ENCODE results near the gene CDH2.

The CDH2 gene

GRCh38 chr18:28168725-28169124, 8.2 kb downstream of the CDH2 start:
- DNase-seq (ENCODE audit: low read depth, low spot score) = no peak

- no peak for DNase-seq (ENCODE audit: low read depth, low spot score)
Measured at GRCh38 chr18:28167835-28168349, 9.0 kb downstream of the CDH2 start.

- no peak for DNase-seq (ENCODE audit: low read depth, low spot score)
Measured at GRCh38 chr18:28164771-28165483, 12.0 kb downstream of the CDH2 start.

- no peak for DNase-seq (ENCODE audit: low read depth, low spot score)
Measured at GRCh38 chr18:28163201-28163775, 13.6 kb downstream of the CDH2 start.

- no peak for DNase-seq (ENCODE audit: low read depth, low spot score)
Measured at GRCh38 chr18:28161608-28162599, 15.0 kb downstream of the CDH2 start.

GRCh38 chr18:28159055-28159454, 17.9 kb downstream of the CDH2 start:
- DNase-seq (ENCODE audit: low read depth, low spot score) = no peak

GRCh38 chr18:28158083-28158581, 18.8 kb downstream of the CDH2 start:
- no peak for DNase-seq (ENCODE audit: low read depth, low spot score)

GRCh38 chr18:28153485-28154065, 23.4 kb downstream of the CDH2 start:
- no peak for DNase-seq (ENCODE audit: low read depth, low spot score)

GRCh38 chr18:28152754-28153153, 24.2 kb downstream of the CDH2 start:
- no peak for DNase-seq (ENCODE audit: low read depth, low spot score)

GRCh38 chr18:28152354-28152753, 24.6 kb downstream of the CDH2 start:
- DNase-seq (ENCODE audit: low read depth, low spot score) = no peak

GRCh38 chr18:28151434-28151833, 25.5 kb downstream of the CDH2 start:
- no peak for DNase-seq (ENCODE audit: low read depth, low spot score)

- no peak for DNase-seq (ENCODE audit: low read depth, low spot score)
Measured at GRCh38 chr18:28150925-28151324, 26.0 kb downstream of the CDH2 start.

GRCh38 chr18:28149810-28150420, 27.0 kb downstream of the CDH2 start:
- DNase-seq (ENCODE audit: low read depth, low spot score) = no peak

- DNase-seq (ENCODE audit: low read depth, low spot score) = no peak
Measured at GRCh38 chr18:28147674-28148171, 29.2 kb downstream of the CDH2 start.

GRCh38 chr18:28143725-28144124, 33.2 kb downstream of the CDH2 start:
- no peak for DNase-seq (ENCODE audit: low read depth, low spot score)

- DNase-seq (ENCODE audit: low read depth, low spot score) = no peak
Measured at GRCh38 chr18:28138816-28139215, 38.1 kb downstream of the CDH2 start.

GRCh38 chr18:28136071-28136470, 40.9 kb downstream of the CDH2 start:
- DNase-seq (ENCODE audit: low read depth, low spot score) = no peak

GRCh38 chr18:28134774-28135173, 42.2 kb downstream of the CDH2 start:
- DNase-seq (ENCODE audit: low read depth, low spot score) = no peak

- no peak for DNase-seq (ENCODE audit: low read depth, low spot score)
Measured at GRCh38 chr18:28132084-28132483, 44.8 kb downstream of the CDH2 start.

GRCh38 chr18:28128659-28128980, 48.3 kb downstream of the CDH2 start:
- no peak for DNase-seq (ENCODE audit: low read depth, low spot score)
